GM12872 (cell line): ENCODE measurements around the gene UQCC5.

ENCODE experiments used
- TF ChIP-seq, protein P1 (sequence below): IDR thresholded peaks from 3 replicates; pipeline ENCODE4 v1.5.1; 2011; ENCODE audit warnings: low read depth, mild to moderate bottlenecking, low read length, moderate library complexity; ENCODE audit not compliant: insufficient read depth

The UQCC5 gene

DNA sequence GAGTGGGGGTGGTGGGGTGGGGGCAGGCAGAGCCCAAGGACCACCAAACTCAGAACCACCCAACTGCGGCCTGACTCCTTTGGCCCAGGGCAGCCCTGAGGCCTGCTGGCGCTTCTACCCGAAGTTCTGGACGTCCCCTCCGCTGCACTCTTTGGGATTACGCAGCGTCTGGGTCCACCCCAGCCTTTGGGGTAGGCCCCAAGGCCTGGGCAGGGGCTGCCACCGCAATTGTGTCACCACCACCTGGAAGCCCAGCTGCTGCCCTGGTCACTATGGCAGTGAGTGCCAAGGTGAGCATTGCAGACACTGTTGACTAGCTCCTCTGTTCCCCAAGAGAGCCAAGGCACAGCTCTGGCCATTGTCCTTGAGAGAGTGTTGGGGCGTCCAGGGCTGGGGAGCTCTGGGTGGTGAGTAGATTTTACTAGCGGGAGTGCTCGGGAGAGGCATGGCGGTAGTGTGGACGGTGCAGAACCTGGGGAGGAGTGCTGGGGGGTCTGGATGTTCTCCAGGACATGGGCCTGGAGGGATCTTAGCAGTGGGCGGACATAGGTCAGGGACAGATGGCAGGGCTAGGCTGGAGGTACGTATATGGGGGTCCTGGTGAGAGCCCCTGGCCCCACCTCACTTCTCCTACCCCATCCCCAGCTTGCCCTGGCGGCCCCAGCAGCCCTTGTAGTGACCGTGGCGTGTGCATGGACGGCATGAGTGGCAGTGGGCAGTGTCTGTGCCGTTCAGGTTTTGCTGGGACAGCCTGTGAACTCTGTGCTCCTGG lies 15.5 kb upstream of the UQCC5 start:
- TF ChIP-seq, protein P1, sequence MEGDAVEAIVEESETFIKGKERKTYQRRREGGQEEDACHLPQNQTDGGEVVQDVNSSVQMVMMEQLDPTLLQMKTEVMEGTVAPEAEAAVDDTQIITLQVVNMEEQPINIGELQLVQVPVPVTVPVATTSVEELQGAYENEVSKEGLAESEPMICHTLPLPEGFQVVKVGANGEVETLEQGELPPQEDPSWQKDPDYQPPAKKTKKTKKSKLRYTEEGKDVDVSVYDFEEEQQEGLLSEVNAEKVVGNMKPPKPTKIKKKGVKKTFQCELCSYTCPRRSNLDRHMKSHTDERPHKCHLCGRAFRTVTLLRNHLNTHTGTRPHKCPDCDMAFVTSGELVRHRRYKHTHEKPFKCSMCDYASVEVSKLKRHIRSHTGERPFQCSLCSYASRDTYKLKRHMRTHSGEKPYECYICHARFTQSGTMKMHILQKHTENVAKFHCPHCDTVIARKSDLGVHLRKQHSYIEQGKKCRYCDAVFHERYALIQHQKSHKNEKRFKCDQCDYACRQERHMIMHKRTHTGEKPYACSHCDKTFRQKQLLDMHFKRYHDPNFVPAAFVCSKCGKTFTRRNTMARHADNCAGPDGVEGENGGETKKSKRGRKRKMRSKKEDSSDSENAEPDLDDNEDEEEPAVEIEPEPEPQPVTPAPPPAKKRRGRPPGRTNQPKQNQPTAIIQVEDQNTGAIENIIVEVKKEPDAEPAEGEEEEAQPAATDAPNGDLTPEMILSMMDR: no peak

DNA sequence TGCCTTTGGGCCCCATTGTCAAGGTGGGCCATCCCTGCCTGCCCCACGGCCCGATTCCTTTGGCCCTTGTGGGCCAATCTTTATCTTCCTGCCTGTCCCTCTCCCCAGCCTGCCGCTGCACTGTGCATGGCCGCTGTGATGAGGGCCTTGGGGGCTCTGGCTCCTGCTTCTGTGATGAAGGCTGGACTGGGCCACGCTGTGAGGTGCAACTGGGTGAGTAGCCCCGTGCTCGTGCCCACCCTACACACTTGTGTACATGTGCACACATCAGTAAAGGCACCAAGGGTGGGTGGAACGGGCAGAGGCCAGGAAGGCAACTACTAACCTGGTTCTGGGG lies 14.9 kb upstream of the UQCC5 start:
- TF ChIP-seq, protein P1: no peak

DNA sequence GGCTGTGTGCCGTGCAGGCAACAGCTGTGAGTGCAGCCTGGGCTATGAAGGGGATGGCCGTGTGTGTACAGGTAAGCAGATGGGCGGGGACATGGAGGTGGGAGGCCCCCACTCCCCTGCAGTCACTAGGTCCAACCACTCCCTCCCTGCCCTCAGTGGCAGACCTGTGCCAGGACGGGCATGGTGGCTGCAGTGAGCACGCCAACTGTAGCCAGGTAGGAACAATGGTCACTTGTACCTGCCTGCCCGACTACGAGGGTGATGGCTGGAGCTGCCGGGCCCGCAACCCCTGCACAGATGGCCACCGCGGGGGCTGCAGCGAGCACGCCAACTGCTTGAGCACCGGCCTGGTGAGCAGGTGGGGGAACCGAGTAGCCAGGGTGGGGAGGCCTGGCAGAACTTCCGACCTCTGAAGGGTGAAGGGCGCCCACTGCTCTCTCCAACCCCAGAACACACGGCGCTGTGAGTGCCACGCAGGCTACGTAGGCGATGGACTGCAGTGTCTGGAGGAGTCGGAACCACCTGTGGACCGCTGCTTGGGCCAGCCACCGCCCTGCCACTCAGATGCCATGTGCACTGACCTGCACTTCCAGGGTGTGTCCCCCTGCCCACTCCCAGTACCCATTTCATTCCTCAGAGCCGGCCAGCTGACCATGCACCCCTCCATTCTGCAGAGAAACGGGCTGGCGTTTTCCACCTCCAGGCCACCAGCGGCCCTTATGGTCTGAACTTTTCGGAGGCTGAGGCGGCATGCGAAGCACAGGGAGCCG lies 14.3 kb upstream of the UQCC5 start:
- TF ChIP-seq, protein P1: no peak

DNA sequence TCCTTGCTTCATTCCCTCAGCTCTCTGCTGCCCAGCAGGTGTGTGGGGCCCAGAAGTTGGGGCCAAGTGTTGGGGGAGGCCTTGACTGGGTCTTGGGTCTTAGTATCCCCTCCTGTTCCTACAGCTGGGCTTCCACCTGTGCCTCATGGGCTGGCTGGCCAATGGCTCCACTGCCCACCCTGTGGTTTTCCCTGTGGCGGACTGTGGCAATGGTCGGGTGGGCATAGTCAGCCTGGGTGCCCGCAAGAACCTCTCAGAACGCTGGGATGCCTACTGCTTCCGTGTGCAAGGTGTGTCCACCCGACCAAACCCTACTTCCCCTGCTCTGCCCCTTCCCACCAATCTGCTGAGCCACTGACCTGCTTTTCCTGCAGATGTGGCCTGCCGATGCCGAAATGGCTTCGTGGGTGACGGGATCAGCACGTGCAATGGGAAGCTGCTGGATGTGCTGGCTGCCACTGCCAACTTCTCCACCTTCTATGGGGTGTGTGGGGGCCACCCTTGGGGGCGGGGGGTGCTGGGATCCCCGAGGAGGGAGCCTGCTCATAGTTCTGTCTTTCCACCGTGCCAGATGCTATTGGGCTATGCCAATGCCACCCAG lies 13.7 kb upstream of the UQCC5 start:
- TF ChIP-seq, protein P1: no peak

DNA sequence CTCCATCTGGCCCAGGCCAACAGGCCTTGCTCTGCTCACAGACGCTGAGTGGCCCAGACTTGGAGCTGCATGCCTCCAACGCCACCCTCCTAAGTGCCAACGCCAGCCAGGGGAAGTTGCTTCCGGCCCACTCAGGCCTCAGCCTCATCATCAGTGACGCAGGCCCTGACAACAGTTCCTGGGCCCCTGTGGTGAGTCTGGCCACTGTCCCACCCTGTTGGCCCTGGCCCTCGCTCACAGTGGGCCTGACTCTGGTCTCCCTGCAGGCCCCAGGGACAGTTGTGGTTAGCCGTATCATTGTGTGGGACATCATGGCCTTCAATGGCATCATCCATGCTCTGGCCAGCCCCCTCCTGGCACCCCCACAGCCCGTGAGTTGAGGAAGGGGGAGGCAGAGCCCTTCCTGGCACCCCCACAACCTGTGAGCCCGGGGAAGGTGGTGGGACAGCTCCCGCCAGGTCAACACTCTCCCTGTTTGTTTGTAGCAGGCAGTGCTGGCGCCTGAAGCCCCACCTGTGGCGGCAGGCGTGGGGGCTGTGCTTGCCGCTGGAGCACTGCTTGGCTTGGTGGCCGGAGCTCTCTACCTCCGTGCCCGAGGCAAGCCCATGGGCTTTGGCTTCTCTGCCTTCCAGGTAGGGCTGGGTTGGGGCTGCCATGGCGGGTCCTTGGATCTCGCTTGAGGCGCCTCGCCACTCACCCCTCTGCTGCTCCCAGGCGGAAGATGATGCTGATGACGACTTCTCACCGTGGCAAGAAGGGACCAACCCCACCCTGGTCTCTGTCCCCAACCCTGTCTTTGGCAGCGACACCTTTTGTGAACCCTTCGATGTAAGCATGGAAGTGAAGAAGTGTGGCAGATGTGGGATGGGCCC lies 12.8 kb upstream of the UQCC5 start:
- TF ChIP-seq, protein P1: no peak

DNA sequence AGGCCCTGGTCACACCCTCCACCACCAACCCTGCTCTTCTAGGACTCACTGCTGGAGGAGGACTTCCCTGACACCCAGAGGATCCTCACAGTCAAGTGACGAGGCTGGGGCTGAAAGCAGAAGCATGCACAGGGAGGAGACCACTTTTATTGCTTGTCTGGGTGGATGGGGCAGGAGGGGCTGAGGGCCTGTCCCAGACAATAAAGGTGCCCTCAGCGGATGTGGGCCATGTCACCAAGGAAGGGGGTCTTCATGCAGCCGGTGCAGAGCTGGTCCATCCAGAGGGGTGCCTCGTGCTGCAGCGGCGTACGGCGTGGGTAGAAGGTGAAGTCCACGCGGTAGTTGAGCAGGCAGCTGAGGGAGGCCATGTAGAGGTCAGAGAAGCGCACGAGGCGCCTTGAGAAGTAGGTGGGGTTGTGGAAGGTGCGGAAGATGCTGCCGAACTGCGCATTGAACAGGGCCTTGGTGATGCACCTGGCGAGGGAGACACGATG lies 12.1 kb upstream of the UQCC5 start:
- TF ChIP-seq, protein P1: no peak
